Measurements from ENCODE around the gene CSPG4.
A peak's percentile ranks its signal among the peaks of the same experiment; 100 is the strongest.

Gene CSPG4

GRCh38 chr15:75661756-75662140 is 50.9 kb downstream of the CSPG4 start:
- Histone ChIP-seq H3K36me3 (no peaks in the 10 kb centered on the region; the same call in 1 of the 2 replicates), H3K4me3 (ENCODE audit: low read depth, low read length) (no peak overlapping the region), H3K27ac (no peak overlapping the region), H3K27me3 (ENCODE audit: insufficient read depth, low read depth, severe bottlenecking) (no peaks in the 10 kb centered on the region), H3K9me3 (ENCODE audit: severe bottlenecking) (no peaks in the 10 kb centered on the region)
- DNase-seq: no peak
- TF ChIP-seq CTCF (IDR thresholded peaks at IDR 0.05; ENCODE audit: low read depth, low read length): no peak

- TF ChIP-seq CTCF (IDR thresholded peaks at IDR 0.05; ENCODE audit: low read depth, low read length): no peak
- H3K27ac ChIP-seq: no peak overlapping the region
- no peak for DNase-seq
- no peaks in the 10 kb centered on the region; the same call in 1 of the 2 replicates for H3K36me3 ChIP-seq
- no peak overlapping the region for H3K4me3 ChIP-seq (ENCODE audit: low read depth, low read length)
- H3K9me3 ChIP-seq (ENCODE audit: severe bottlenecking): no peaks in the 10 kb centered on the region
- no peaks in the 10 kb centered on the region for H3K27me3 ChIP-seq (ENCODE audit: insufficient read depth, low read depth, severe bottlenecking)
Observed at GRCh38 chr15:75661100-75661755, 51.4 kb downstream of the CSPG4 start.

- no peak for TF ChIP-seq CTCF (IDR thresholded peaks at IDR 0.05; ENCODE audit: low read depth, low read length)
- peak; percentile 37 for DNase-seq
- Histone ChIP-seq H3K36me3 (no peaks in the 10 kb centered on the region; the same call in 1 of the 2 replicates), H3K4me3 (ENCODE audit: low read depth, low read length) (no peak overlapping the region), H3K27ac (no peak overlapping the region; the same call in 1 of the 2 replicates), H3K27me3 (ENCODE audit: insufficient read depth, low read depth, severe bottlenecking) (no peaks in the 10 kb centered on the region), H3K9me3 (ENCODE audit: severe bottlenecking) (no peaks in the 10 kb centered on the region)
Observed at GRCh38 chr15:75659928-75660645, 52.6 kb downstream of the CSPG4 start.

- Histone ChIP-seq H3K36me3 (no peaks in the 10 kb centered on the region; the same call in 1 of the 2 replicates), H3K27me3 (ENCODE audit: insufficient read depth, low read depth, severe bottlenecking) (no peaks in the 10 kb centered on the region), H3K4me3 (ENCODE audit: low read depth, low read length) (no peak overlapping the region), H3K27ac (no peak overlapping the region), H3K9me3 (ENCODE audit: severe bottlenecking) (no peaks in the 10 kb centered on the region)
- DNase-seq: no peak
- TF ChIP-seq CTCF (IDR thresholded peaks at IDR 0.05; ENCODE audit: low read depth, low read length): no peak
Observed at GRCh38 chr15:75659141-75659771, 53.4 kb downstream of the CSPG4 start.

- Histone ChIP-seq H3K9me3 (ENCODE audit: severe bottlenecking) (no peaks in the 10 kb centered on the region), H3K27me3 (ENCODE audit: insufficient read depth, low read depth, severe bottlenecking) (no peaks in the 10 kb centered on the region), H3K27ac (no peak overlapping the region), H3K36me3 (no peaks in the 10 kb centered on the region; the same call in 1 of the 2 replicates), H3K4me3 (ENCODE audit: low read depth, low read length) (no peak overlapping the region)
- no peak for TF ChIP-seq CTCF (IDR thresholded peaks at IDR 0.05; ENCODE audit: low read depth, low read length)
- no peak for DNase-seq
Observed at GRCh38 chr15:75656813-75657212, 55.8 kb downstream of the CSPG4 start.
